ENCODE measurements around the gene RNF25.
A peak's percentile ranks its signal among the peaks of the same experiment; 100 is the strongest.

RNF25 gene

GRCh38 chr2:218679119-218679518 is 7.3 kb upstream of the RNF25 start:
- DNase-seq = no peak

GRCh38 chr2:218671097-218671653 is 627 bp downstream of the RNF25 start:
- no peak for DNase-seq

GRCh38 chr2:218664653-218665052 is 7.1 kb downstream of the RNF25 start:
- DNase-seq = no peak

- DNase-seq = no peak
Measured at GRCh38 chr2:218663901-218664300, 7.9 kb downstream of the RNF25 start.

- DNase-seq = no peak
Measured at GRCh38 chr2:218662827-218663226, 9.0 kb downstream of the RNF25 start.

GRCh38 chr2:218662377-218662776 is 9.4 kb downstream of the RNF25 start:
- DNase-seq = no peak

- no peak for DNase-seq
Measured at GRCh38 chr2:218659988-218660358, 11.8 kb downstream of the RNF25 start.

GRCh38 chr2:218659258-218659987 is 12.4 kb downstream of the RNF25 start, which contains the start of the genes BCS1L and ZNF142:
Gene BCS1L (plus strand): TSS chr2:218659683. CDS start chr2:218660988, 1,305 bp downstream.
Gene ZNF142 (minus strand): TSS chr2:218659623. CDS start chr2:218656429, 3,194 bp downstream.
- DNase-seq = peak; percentile 78

- no peak for DNase-seq
Measured at GRCh38 chr2:218658671-218659257, 13.0 kb downstream of the RNF25 start.

GRCh38 chr2:218655751-218656150 is 16.1 kb downstream of the RNF25 start:
- DNase-seq = no peak

- no peak for DNase-seq
Measured at GRCh38 chr2:218648787-218649100, 23.1 kb downstream of the RNF25 start.

- peak; percentile 35 for DNase-seq
Measured at GRCh38 chr2:218648088-218648786, 23.6 kb downstream of the RNF25 start.

GRCh38 chr2:218645126-218645525 is 26.7 kb downstream of the RNF25 start:
- DNase-seq = no peak

- no peak for DNase-seq
Measured at GRCh38 chr2:218644721-218645120, 27.1 kb downstream of the RNF25 start.

GRCh38 chr2:218643751-218644310 is 28.0 kb downstream of the RNF25 start:
- DNase-seq = no peak

GRCh38 chr2:218642786-218643185 is 29.0 kb downstream of the RNF25 start:
- DNase-seq = no peak

GRCh38 chr2:218642121-218642656 is 29.6 kb downstream of the RNF25 start:
- no peak for DNase-seq

GRCh38 chr2:218638372-218638771 is 33.4 kb downstream of the RNF25 start:
- no peak for DNase-seq

GRCh38 chr2:218635719-218636118 is 36.1 kb downstream of the RNF25 start:
- DNase-seq = no peak

GRCh38 chr2:218631837-218632236 is 40.0 kb downstream of the RNF25 start:
- DNase-seq = no peak

GRCh38 chr2:218627939-218628338 is 43.9 kb downstream of the RNF25 start:
- no peak for DNase-seq

GRCh38 chr2:218626369-218626768 is 45.4 kb downstream of the RNF25 start:
- no peak for DNase-seq

- DNase-seq = no peak
Measured at GRCh38 chr2:218623366-218623705, 48.5 kb downstream of the RNF25 start.

Measured in T1000 (cell line).